Fibroblast of lung (primary cell): Measurements from ENCODE around the gene ANKRD13A. TPM values are rescaled to one million over a fixed set of nuclear protein-coding genes. Genes with fewer than 3 reads are reported as not detected.

Experiments used
- DNase-seq, 2 donors: peaks; one replicate each; pipeline versions ENCODE4 v3.0.0 to v3.0.0-alpha.2; 2010; ENCODE audit warnings: low read depth in 2 of 2
- H2AFZ ChIP-seq: 2 replicates; pipeline ENCODE4 v1.5.1; 2012; ENCODE audit warnings: low read length, control low read depth, inconsistent platforms
- H3K27ac ChIP-seq: 2 replicates; pipeline ENCODE4 v1.5.1; 2011; ENCODE audit warnings: low read length, control low read depth; ENCODE audit not compliant: insufficient read depth
- H3K27me3 ChIP-seq: 2 replicates; pipeline ENCODE4 v1.5.1; 2011; ENCODE audit warnings: mild to moderate bottlenecking, low read length; ENCODE audit not compliant: control insufficient read depth, insufficient read depth
- H3K36me3 ChIP-seq: 2 replicates; pipeline ENCODE4 v1.5.1; 2011; ENCODE audit warnings: low read length; ENCODE audit not compliant: control insufficient read depth, insufficient read depth
- H3K4me1 ChIP-seq: 2 replicates; pipeline ENCODE4 v1.5.1; 2011; ENCODE audit warnings: low read length; ENCODE audit not compliant: control insufficient read depth, insufficient read depth; ENCODE audit errors: extremely low read depth
- H3K4me2 ChIP-seq: 2 replicates; pipeline ENCODE4 v1.5.1; 2011; ENCODE audit warnings: low read length, control low read depth; ENCODE audit not compliant: insufficient read depth; ENCODE audit errors: extremely low read depth
- H3K4me3 ChIP-seq, 4 experiments: fragments of 200-600 bp in 1 of 4; sonication (generic) in 1 of 4; replicated peaks in 1 of 4; 2 replicates each; pipeline ENCODE4 v1.5.1; 2011 to 2016; ENCODE audit warnings: low read length in 4 of 4, low read depth in 3 of 4, mild to moderate bottlenecking in 3 of 4, control low read depth in 2 of 4, inconsistent platforms in 1 of 4, mixed read lengths in 1 of 4; ENCODE audit not compliant: insufficient read depth in 1 of 4; ENCODE audit errors: control extremely low read depth in 1 of 4
- H3K79me2 ChIP-seq: 2 replicates; pipeline ENCODE4 v1.5.1; 2012; ENCODE audit warnings: mild to moderate bottlenecking, low read length, inconsistent platforms; ENCODE audit not compliant: control insufficient read depth, insufficient read depth
- H3K9ac ChIP-seq: 2 replicates; pipeline ENCODE4 v1.5.1; 2011; ENCODE audit warnings: mild to moderate bottlenecking, low read length, control low read depth; ENCODE audit not compliant: insufficient read depth
- H3K9me3 ChIP-seq: 2 replicates; pipeline ENCODE4 v1.5.1; 2012; ENCODE audit warnings: low read depth, low read length; ENCODE audit not compliant: control insufficient read depth, insufficient read depth
- H4K20me1 ChIP-seq: 2 replicates; pipeline ENCODE4 v1.5.1; 2011; ENCODE audit warnings: low read length; ENCODE audit not compliant: control insufficient read depth, insufficient read depth; ENCODE audit errors: extremely low read depth
- CTCF ChIP-seq, 2 donors: IDR thresholded peaks in 1 of 2; conservative IDR thresholded peaks in 1 of 2; 1 replicate in 1 of 2; 2 replicates in 1 of 2; pipeline ENCODE4 v1.5.1; 2011 to 2012; ENCODE audit warnings: low read length in 2 of 2, control low read depth in 1 of 2, inconsistent platforms in 1 of 2, low read depth in 1 of 2, mild to moderate bottlenecking in 1 of 2
- EZH2 ChIP-seq: IDR thresholded peaks from 2 replicates; pipeline ENCODE4 v1.5.1; 2012; ENCODE audit warnings: low read length, control low read depth, mild to moderate bottlenecking; ENCODE audit errors: missing control alignments
- polyA plus RNA-seq, 2 donors: library from polyadenylated mRNA; depleted of rRNA in 1 of 2; stranded (reverse) in 1 of 2; unstranded in 1 of 2; fragments of >200 nt; gene quantifications; 2 replicates each; pipeline ENCODE4 v1.2.1, GENCODE V29; 2011 to 2012; ENCODE audit warnings: missing spikeins in 1 of 2
- total RNA-seq: library from RNA; depleted of rRNA; stranded (reverse); fragments of >200 nt; gene quantifications from 2 replicates; pipeline ENCODE4 v1.2.1, GENCODE V29; 2014

The ANKRD13A gene
- total and polyA plus RNA-seq, 2 donors (not counting 1 experiment from before 2014, with no cell fraction given), result 168 to 340 TPM

GRCh38 chr12:110004598-110004997, 5.4 kb downstream of the ANKRD13A start:
- no peak for DNase-seq
- no peak overlapping the region for H3K27ac ChIP-seq
- H3K4me2 ChIP-seq, result peak overlapping the region; percentile 32
- H3K9me3 ChIP-seq, result no peaks in the 10 kb centered on the region
- H3K4me1 ChIP-seq, result peaks cover 8% of the 10 kb centered on the region
- no peak overlapping the region for H3K9ac ChIP-seq
- TF ChIP-seq CTCF (conservative IDR thresholded peaks at IDR 0.05 in 1 of 2, IDR thresholded peaks at IDR 0.05 in 1 of 2; ENCODE audit: low read depth in 1 of 2, low read length in 2 of 2) (no peak), EZH2 (no peak)
- H4K20me1 ChIP-seq, result no peaks in the 10 kb centered on the region
- H3K79me2 ChIP-seq, result peaks cover 92% of the 10 kb centered on the region
- peaks cover 14% of the 10 kb centered on the region for H3K36me3 ChIP-seq
- H3K27me3 ChIP-seq, result no peaks in the 10 kb centered on the region
- no peak overlapping the region for H3K4me3 ChIP-seq
- no peak overlapping the region for H2AFZ ChIP-seq

- Histone ChIP-seq H3K79me2 (peaks cover 92% of the 10 kb centered on the region), H3K9ac (no peak overlapping the region), H3K4me1 (peaks cover 8% of the 10 kb centered on the region), H3K27me3 (no peaks in the 10 kb centered on the region), H3K27ac (no peak overlapping the region), H4K20me1 (no peaks in the 10 kb centered on the region), H3K36me3 (peaks cover 14% of the 10 kb centered on the region), H3K4me3 (no peak overlapping the region), H3K4me2 (no peak overlapping the region), H3K9me3 (no peaks in the 10 kb centered on the region), H2AFZ (no peak overlapping the region)
- no peak for DNase-seq
- no peak for TF ChIP-seq EZH2
- no peak for TF ChIP-seq CTCF (conservative IDR thresholded peaks at IDR 0.05 in 1 of 2, IDR thresholded peaks at IDR 0.05 in 1 of 2; ENCODE audit: low read depth in 1 of 2, low read length in 2 of 2)
These were observed 6.2 kb downstream of the ANKRD13A start for GRCh38 chr12:110005319-110005973.

- no peak overlapping the region for H3K4me3 ChIP-seq
- H3K9me3 ChIP-seq, result no peaks in the 10 kb centered on the region
- no peak for DNase-seq
- H3K4me2 ChIP-seq, result no peak overlapping the region
- H3K36me3 ChIP-seq, result peaks cover 14% of the 10 kb centered on the region
- H3K4me1 ChIP-seq, result peaks cover 8% of the 10 kb centered on the region
- peaks cover 93% of the 10 kb centered on the region for H3K79me2 ChIP-seq
- H4K20me1 ChIP-seq, result no peaks in the 10 kb centered on the region
- no peak for TF ChIP-seq EZH2
- no peak for TF ChIP-seq CTCF (conservative IDR thresholded peaks at IDR 0.05 in 1 of 2, IDR thresholded peaks at IDR 0.05 in 1 of 2; ENCODE audit: low read depth in 1 of 2, low read length in 2 of 2)
- H3K9ac ChIP-seq, result no peak overlapping the region
- H3K27me3 ChIP-seq, result no peaks in the 10 kb centered on the region
- no peak overlapping the region for H3K27ac ChIP-seq
- no peak overlapping the region for H2AFZ ChIP-seq
These were observed 6.9 kb downstream of the ANKRD13A start for GRCh38 chr12:110006115-110006514.
